PC-9 (cell line): ENCODE measurements around the gene BTRC. TPM values are rescaled to one million over a fixed set of nuclear protein-coding genes. Genes with fewer than 3 reads are reported as not detected.

Experiments used
- BruUV-seq: library from RNA; stranded (reverse); fragments of 400-500 nt; replicated peaks from 2 replicates; lab custom pipeline; 2021; lab: Mats Ljungman, UMichigan
- CTCF ChIA-PET: fragments of 300-600 bp; sonication (Branson Sonifier 250); formaldehyde crosslinking; loops from one replicate; lab custom pipeline; 2022; ENCODE audit warnings: antibody characterized with exemption; lab: Charles Lee
- POLR2A ChIA-PET: fragments of 300-600 bp; sonication (Branson Sonifier 250); formaldehyde crosslinking; loops from one replicate; lab custom pipeline; 2022; ENCODE audit warnings: antibody characterized with exemption; ENCODE audit not compliant: unreplicated experiment; lab: Charles Lee
- DNase-seq, 2 experiments: peaks; one replicate each; pipeline versions ENCODE4 v3.0.0 to v3.0.0-alpha.2; 2015 to 2022; ENCODE audit warnings: mixed read lengths in 1 of 2
- H2AFZ ChIP-seq: fragments of 200-600 bp; sonication (generic); 2 replicates; pipeline ENCODE4 v1.8.1; 2017; ENCODE audit warnings: antibody characterized with exemption
- H3F3A ChIP-seq: fragments of 200-600 bp; sonication (generic); 2 replicates; pipeline ENCODE4 v1.8.1; 2017; ENCODE audit warnings: antibody characterized with exemption, mild to moderate bottlenecking, low read depth; ENCODE audit not compliant: insufficient read depth
- H3K27ac ChIP-seq: fragments of 200-600 bp; sonication (generic); 2 replicates; pipeline ENCODE4 v1.6.1; 2016; ENCODE audit warnings: mixed run types
- H3K27me3 ChIP-seq: fragments of 200-600 bp; sonication (generic); 2 replicates; pipeline ENCODE4 v1.6.1; 2016; ENCODE audit warnings: low read depth, mixed run types; ENCODE audit not compliant: insufficient read depth
- H3K36me3 ChIP-seq: fragments of 200-600 bp; sonication (generic); 2 replicates; pipeline ENCODE4 v1.6.1; 2016; ENCODE audit warnings: low read depth, mixed run types
- H3K4me1 ChIP-seq: fragments of 200-600 bp; sonication (generic); replicated peaks from 2 replicates; pipeline ENCODE4 v1.6.1; 2016; ENCODE audit warnings: mixed run types; ENCODE audit not compliant: insufficient read depth
- H3K4me2 ChIP-seq: fragments of 200-600 bp; sonication (generic); 2 replicates; pipeline ENCODE4 v1.6.1; 2017; ENCODE audit warnings: mixed run types
- H3K4me3 ChIP-seq: fragments of 200-600 bp; sonication (generic); 2 replicates; pipeline ENCODE4 v1.6.1; 2016; ENCODE audit warnings: mixed run types
- H3K79me2 ChIP-seq: fragments of 200-600 bp; sonication (generic); 2 replicates; pipeline ENCODE4 v1.6.1; 2017; ENCODE audit warnings: low read depth, mixed run types
- H3K9me2 ChIP-seq: fragments of 200-600 bp; sonication (generic); 2 replicates; pipeline ENCODE4 v1.8.1; 2017; ENCODE audit warnings: mild to moderate bottlenecking; ENCODE audit not compliant: insufficient read depth
- H3K9me3 ChIP-seq: fragments of 200-600 bp; sonication (generic); 2 replicates; pipeline ENCODE4 v1.8.1; 2016; ENCODE audit warnings: low read depth; ENCODE audit not compliant: insufficient read depth
- H4K20me1 ChIP-seq: fragments of 200-600 bp; sonication (generic); 2 replicates; pipeline ENCODE4 v1.8.1; 2017; ENCODE audit not compliant: insufficient read depth
- EZH2 ChIP-seq: fragments of 200-600 bp; sonication (generic); IDR thresholded peaks from 2 replicates; pipeline ENCODE4 v1.8.0; 2017; ENCODE audit warnings: antibody characterized with exemption, low read depth
- intact Hi-C: fragments of 100-400 bp; cut with micrococcal nuclease; formaldehyde crosslinking; loops from one replicate; pipeline ENCODE4 v1.10.0; 2022; ENCODE audit not compliant: unreplicated experiment
- total RNA-seq: library from RNA; stranded (reverse); gene quantifications from 2 replicates; pipeline ENCODE4 v1.2.3, GENCODE V29; 2021
- TF ChIP-seq, protein P1 (sequence below): fragments of 200-600 bp; sonication (generic); conservative IDR thresholded peaks from 2 replicates; pipeline ENCODE4 v1.6.1; 2017; ENCODE audit warnings: mixed run types, antibody characterized with exemption, mild to moderate bottlenecking, moderate library complexity

Gene BTRC
- total RNA-seq, 1 experiment from 2014 or later, result 15.6 TPM

- CTCF ChIA-PET, result interaction anchor here (0.6 to 1.6 kb wide), 8 partner anchors 18 to 520 kb away, joined by 3 to 16 read pairs (median 5); partner anchors contain the start of genes DPCD and POLL
- H3K27ac ChIP-seq, result no peak overlapping the region
Observed at GRCh38 chr10:101569622-101570427, 215.9 kb downstream of the BTRC start.

GRCh38 chr10:101570428-101571270 is 216.7 kb downstream of the BTRC start:
- no peak for TF ChIP-seq EZH2
- TF ChIP-seq, protein P1, sequence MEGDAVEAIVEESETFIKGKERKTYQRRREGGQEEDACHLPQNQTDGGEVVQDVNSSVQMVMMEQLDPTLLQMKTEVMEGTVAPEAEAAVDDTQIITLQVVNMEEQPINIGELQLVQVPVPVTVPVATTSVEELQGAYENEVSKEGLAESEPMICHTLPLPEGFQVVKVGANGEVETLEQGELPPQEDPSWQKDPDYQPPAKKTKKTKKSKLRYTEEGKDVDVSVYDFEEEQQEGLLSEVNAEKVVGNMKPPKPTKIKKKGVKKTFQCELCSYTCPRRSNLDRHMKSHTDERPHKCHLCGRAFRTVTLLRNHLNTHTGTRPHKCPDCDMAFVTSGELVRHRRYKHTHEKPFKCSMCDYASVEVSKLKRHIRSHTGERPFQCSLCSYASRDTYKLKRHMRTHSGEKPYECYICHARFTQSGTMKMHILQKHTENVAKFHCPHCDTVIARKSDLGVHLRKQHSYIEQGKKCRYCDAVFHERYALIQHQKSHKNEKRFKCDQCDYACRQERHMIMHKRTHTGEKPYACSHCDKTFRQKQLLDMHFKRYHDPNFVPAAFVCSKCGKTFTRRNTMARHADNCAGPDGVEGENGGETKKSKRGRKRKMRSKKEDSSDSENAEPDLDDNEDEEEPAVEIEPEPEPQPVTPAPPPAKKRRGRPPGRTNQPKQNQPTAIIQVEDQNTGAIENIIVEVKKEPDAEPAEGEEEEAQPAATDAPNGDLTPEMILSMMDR, result peak; percentile 37; the same call in 1 of the 2 replicates
- no peak overlapping the region for H3K27ac ChIP-seq
- no peaks in the 10 kb centered on the region for H3K79me2 ChIP-seq
- ChIA-PET POLR2A (interaction anchor here (0.6 kb wide), 1 partner anchor 541 kb away, joined by 5 read pairs; no protein-coding TSS in a partner anchor), CTCF (interaction anchor here (0.6 to 1.6 kb wide), 8 partner anchors 17 to 521 kb away, joined by 3 to 16 read pairs (median 6); partner anchors contain the start of genes DPCD and POLL)
- no TSS peak for BruUV-seq
- DNase-seq, result no peak
- H3K36me3 ChIP-seq, result no peaks in the 10 kb centered on the region
- no peaks in the 10 kb centered on the region for H3K9me2 ChIP-seq
- no peaks in the 10 kb centered on the region for H3K4me1 ChIP-seq
- H3K4me3 ChIP-seq, result peak overlapping the region; percentile 68
- intact Hi-C loops, result loop anchor here (1.0 to 10.0 kb wide), 4 partner anchors 268 to 526 kb away; no protein-coding TSS in a partner anchor
- peaks cover 15% of the 10 kb centered on the region for H3K27me3 ChIP-seq
- no peaks in the 10 kb centered on the region for H3F3A ChIP-seq
- no peaks in the 10 kb centered on the region for H4K20me1 ChIP-seq
- peak overlapping the region; percentile 94 for H3K4me2 ChIP-seq
- H3K9me3 ChIP-seq, result no peaks in the 10 kb centered on the region
- peak overlapping the region; percentile 77; the same call in 1 of the 2 replicates for H2AFZ ChIP-seq

More at GRCh38 chr10:101569622-101570427, 215.9 kb downstream of the BTRC start:
- H3K27me3 ChIP-seq, result peaks cover 15% of the 10 kb centered on the region
- H3K4me3 ChIP-seq, result peak overlapping the region; percentile 68
- no peaks in the 10 kb centered on the region for H3F3A ChIP-seq
- no peaks in the 10 kb centered on the region for H3K36me3 ChIP-seq
- H2AFZ ChIP-seq, result peak overlapping the region; percentile 77
- peak in 1 of 2 experiments; percentile 58 for DNase-seq
- TF ChIP-seq, protein P1, result peak; percentile 78
- no peak for TF ChIP-seq EZH2
- POLR2A ChIA-PET, result no interaction called here
- no TSS peak for BruUV-seq
- no peaks in the 10 kb centered on the region for H3K79me2 ChIP-seq
- no peaks in the 10 kb centered on the region for H3K4me1 ChIP-seq
- peak overlapping the region; percentile 94 for H3K4me2 ChIP-seq
- no peaks in the 10 kb centered on the region for H3K9me3 ChIP-seq
- H4K20me1 ChIP-seq, result no peaks in the 10 kb centered on the region
- intact Hi-C loops, result loop anchor here (1.0 to 10.0 kb wide), 4 partner anchors 268 to 525 kb away; no protein-coding TSS in a partner anchor
- H3K9me2 ChIP-seq, result no peaks in the 10 kb centered on the region
